GM12878 (cell line): ENCODE data around the gene SPHK1. TPM values are rescaled to one million over a fixed set of nuclear protein-coding genes. Genes with fewer than 3 reads are reported as not detected.

Experiments used
- ATAC-seq: fragments of 200-7000 bp; cut with Tn5 transposase; 3 replicates; pipeline ENCODE4 v1.9.1; 2020; ENCODE audit warnings: mild to moderate bottlenecking, moderate library complexity
- BruUV-seq: library from RNA; stranded (reverse); fragments of 400-500 nt; replicated peaks from 2 replicates; lab custom pipeline; 2021; lab: Mats Ljungman, UMichigan
- CTCF ChIA-PET: fragments of 300-600 bp; sonication (Branson Sonifier 250); formaldehyde crosslinking; extraction: SDS; loops from one replicate; lab custom pipeline; 2021; ENCODE audit warnings: inconsistent platforms; lab: Yijun Ruan, JAX
- POLR2A ChIA-PET: fragments of 350-600 bp; formaldehyde crosslinking; extraction: SDS; loops from one replicate; lab custom pipeline; 2021; ENCODE audit warnings: inconsistent platforms; lab: Charles Lee
- RAD21 ChIA-PET: fragments of 300-600 bp; sonication (Branson Sonifier 250); formaldehyde crosslinking; loops from one replicate; lab custom pipeline; 2023; ENCODE audit warnings: antibody characterized with exemption; ENCODE audit not compliant: unreplicated experiment; lab: Charles Lee
- SMC1A ChIA-PET: fragments of 300-600 bp; sonication (Branson Sonifier 250); formaldehyde crosslinking; loops from one replicate; lab custom pipeline; 2023; ENCODE audit not compliant: unreplicated experiment, uncharacterized antibody; lab: Charles Lee
- DNase-seq: peaks from one replicate; pipeline ENCODE4 v3.0.0-alpha.2; 2011; ENCODE audit warnings: low read depth, low spot score
- FAIRE-seq: peaks from 3 replicates; lab custom pipeline; 2011; peaks lifted over from hg19 to GRCh38; lab: Jason Lieb, UNC
- H2AFZ ChIP-seq: 2 replicates; pipeline ENCODE4 v1.6.0; 2011; ENCODE audit warnings: low read depth, low read length, control low read depth; ENCODE audit not compliant: control insufficient read depth
- H3K27ac ChIP-seq: 2 replicates; pipeline ENCODE4 v1.5.1; 2011; ENCODE audit warnings: control low read depth; ENCODE audit not compliant: control insufficient read depth, insufficient read depth
- H3K27me3 ChIP-seq, 2 experiments: replicated peaks in 1 of 2; 2 replicates each; pipeline versions ENCODE4 v1.6.0 to v1.6.1; 2011; ENCODE audit warnings: low read length in 1 of 2; ENCODE audit not compliant: control insufficient read depth in 2 of 2, insufficient read depth in 2 of 2
- H3K36me3 ChIP-seq, 2 experiments: 2 replicates each; pipeline ENCODE4 v1.5.1; 2011; ENCODE audit warnings: low read length in 1 of 2; ENCODE audit not compliant: control insufficient read depth in 2 of 2, insufficient read depth in 2 of 2
- H3K4me1 ChIP-seq: 2 replicates; pipeline ENCODE4 v1.6.1; 2011; ENCODE audit warnings: mild to moderate bottlenecking, low read length, moderate library complexity, mixed read lengths; ENCODE audit not compliant: control insufficient read depth, insufficient read depth
- H3K4me2 ChIP-seq: 2 replicates; pipeline ENCODE4 v1.6.0; 2011; ENCODE audit warnings: control low read depth; ENCODE audit not compliant: control insufficient read depth, insufficient read depth
- H3K4me3 ChIP-seq: fragments of 200-600 bp; sonication (generic); 2 replicates; pipeline ENCODE4 v1.5.1; 2016
- H3K79me2 ChIP-seq: 2 replicates; pipeline ENCODE4 v1.6.0; 2011; ENCODE audit warnings: low read length; ENCODE audit not compliant: control insufficient read depth, insufficient read depth
- H3K9ac ChIP-seq: 2 replicates; pipeline ENCODE4 v1.8.0; 2011; ENCODE audit warnings: low read length, control low read depth, mixed read lengths; ENCODE audit not compliant: control insufficient read depth, insufficient read depth
- H3K9me3 ChIP-seq: replicated peaks from 3 replicates; pipeline ENCODE4 v1.5.1; 2011; ENCODE audit warnings: mild to moderate bottlenecking, low read length; ENCODE audit not compliant: control insufficient read depth, insufficient read depth
- H4K20me1 ChIP-seq: 2 replicates; pipeline ENCODE4 v1.6.0; 2011; ENCODE audit not compliant: control insufficient read depth, insufficient read depth
- CHD4 ChIP-seq: fragments of 200-600 bp; sonication (generic); IDR thresholded peaks from 2 replicates; pipeline ENCODE4 v1.6.1; 2016; ENCODE audit warnings: mild to moderate bottlenecking
- EGR1 ChIP-seq, 2 experiments: IDR thresholded peaks; 1 replicate in 1 of 2; 2 replicates in 1 of 2; pipeline ENCODE4 v1.6.1; 2011 to 2012; ENCODE audit warnings: low read depth in 2 of 2, low read length in 2 of 2, borderline replicate concordance in 1 of 2, mild to moderate bottlenecking in 1 of 2, moderate library complexity in 1 of 2
- LARP7 ChIP-seq: fragments of 450-650 bp; IDR thresholded peaks from 2 replicates; pipeline ENCODE4 v1.6.1; 2017; ENCODE audit warnings: mild to moderate bottlenecking
- NFYB ChIP-seq: IDR thresholded peaks from 2 replicates; pipeline ENCODE4 v1.6.1; 2011; ENCODE audit warnings: low read depth, mild to moderate bottlenecking, low read length, improper control_type of control experiment, moderate library complexity; ENCODE audit not compliant: insufficient read depth
- NR2F1 ChIP-seq: fragments of 450-650 bp; conservative IDR thresholded peaks from 2 replicates; pipeline ENCODE4 v1.6.1; 2017; ENCODE audit warnings: mild to moderate bottlenecking
- RB1 ChIP-seq: fragments of 450-650 bp; formaldehyde crosslinking; IDR thresholded peaks from 2 replicates; pipeline ENCODE4 v1.6.1; 2017; ENCODE audit warnings: mild to moderate bottlenecking, borderline replicate concordance
- RFX5 ChIP-seq: IDR thresholded peaks from 2 replicates; pipeline ENCODE4 v1.6.1; 2011; ENCODE audit warnings: low read depth, low read length, improper control_type of control experiment
- ZSCAN29 ChIP-seq: fragments of 450-650 bp; IDR thresholded peaks from 2 replicates; pipeline ENCODE4 v1.6.1; 2017; ENCODE audit warnings: mild to moderate bottlenecking, moderate library complexity
- WGBS: methylation state at CpG from one replicate; pipeline ENCODE4 v1.1.6; 2016; ENCODE audit warnings: low lambda C conversion rate; ENCODE audit not compliant: insufficient replicate concordance, insufficient coverage; ENCODE audit errors: missing lambda C conversion rate; 5-methylcytosine and 5-hydroxymethylcytosine counted together
- in situ Hi-C: fragments of 300-500 bp; cut with MboI; formaldehyde crosslinking; loops from 9 replicates; pipeline ENCODE4 v1.14.3; 2018; ENCODE audit warnings: mixed read lengths
- intact Hi-C: fragments of 100-400 bp; cut with micrococcal nuclease; formaldehyde crosslinking; loops from one replicate; pipeline ENCODE4 v1.14.2; 2022; ENCODE audit not compliant: unreplicated experiment
- polyA plus RNA-seq, 11 experiments: library from polyadenylated mRNA; depleted of rRNA in 4 of 11; unstranded in 6 of 11; stranded (reverse) in 5 of 11; fragments of >200 nt; fragmentation: Nextera tagmentation in 4 of 11; fragmentation: Illumina TruSeq in 1 of 11; extraction: Ambion mirVana in 4 of 11; extraction: Trizol in 1 of 11; gene quantifications; 1 replicate in 1 of 11; 2 replicates in 10 of 11; pipeline versions ENCODE4 v1.2.1 to v1.2.3, GENCODE V29; 2011 to 2016; ENCODE audit warnings: inconsistent platforms in 2 of 11, missing spikeins in 2 of 11, low read depth in 1 of 11
- total RNA-seq, 4 experiments: library from RNA; depleted of rRNA in 3 of 4; stranded (reverse); fragments of >200 nt in 3 of 4; fragmentation: Illumina TruSeq in 1 of 4; extraction: Trizol in 1 of 4; gene quantifications; 2 replicates each; pipeline versions ENCODE4 v1.2.1 to v1.2.3, GENCODE V29; 2013 to 2021
- TF ChIP-seq, protein P1 (sequence below): fragments of 450-650 bp; IDR thresholded peaks from 2 replicates; pipeline ENCODE4 v1.6.1; 2016; ENCODE audit warnings: mild to moderate bottlenecking
- TF ChIP-seq, protein P2 (sequence below), 3 experiments: IDR thresholded peaks in 2 of 3; conservative IDR thresholded peaks in 1 of 3; 2 replicates each; pipeline ENCODE4 v1.5.1; 2011; ENCODE audit warnings: low read depth in 3 of 3, low read length in 3 of 3, mild to moderate bottlenecking in 3 of 3, control low read depth in 2 of 3, moderate library complexity in 2 of 3, inconsistent platforms in 1 of 3, mixed read lengths in 1 of 3; ENCODE audit not compliant: control insufficient read depth in 2 of 3, insufficient read depth in 1 of 3; ENCODE audit errors: extremely low read depth in 1 of 3
- TF ChIP-seq, protein P3 (sequence below): fragments of 450-650 bp; formaldehyde crosslinking; IDR thresholded peaks from 2 replicates; pipeline ENCODE4 v1.4.0; 2020; ENCODE audit warnings: mild to moderate bottlenecking, moderate library complexity
- TF ChIP-seq, protein P4 (sequence below): fragments of 450-650 bp; IDR thresholded peaks from 2 replicates; pipeline ENCODE4 v1.6.1; 2017; ENCODE audit warnings: mild to moderate bottlenecking

The SPHK1 gene
- total and polyA plus RNA-seq, 10 of the 15 experiments (the other 5 are each of a cell fraction or from before 2014, with no cell fraction given): 0.09 to 1.1 (median 0.36) TPM; not detected in 2

DNA sequence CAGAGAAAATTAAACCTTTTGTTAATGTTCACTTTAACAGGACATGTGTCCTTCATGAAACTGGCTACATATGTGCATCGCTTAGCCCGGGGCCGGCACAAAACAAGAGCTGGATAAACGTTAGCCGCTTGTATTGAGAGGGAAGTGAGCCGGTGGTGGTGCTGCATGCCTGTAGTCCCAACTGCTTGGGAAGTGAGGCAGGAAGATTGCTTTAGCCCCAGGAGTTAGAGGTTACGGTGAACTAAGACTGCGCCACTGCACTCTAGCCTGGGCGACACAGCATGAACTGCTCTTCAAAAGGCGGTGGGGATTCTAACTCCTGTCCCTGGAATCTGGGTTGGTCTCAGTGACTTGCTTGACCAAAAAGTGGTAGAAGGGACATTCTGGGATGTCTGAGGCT, 15.0 kb upstream of the SPHK1 start (continued):
- TF ChIP-seq, protein P1, sequence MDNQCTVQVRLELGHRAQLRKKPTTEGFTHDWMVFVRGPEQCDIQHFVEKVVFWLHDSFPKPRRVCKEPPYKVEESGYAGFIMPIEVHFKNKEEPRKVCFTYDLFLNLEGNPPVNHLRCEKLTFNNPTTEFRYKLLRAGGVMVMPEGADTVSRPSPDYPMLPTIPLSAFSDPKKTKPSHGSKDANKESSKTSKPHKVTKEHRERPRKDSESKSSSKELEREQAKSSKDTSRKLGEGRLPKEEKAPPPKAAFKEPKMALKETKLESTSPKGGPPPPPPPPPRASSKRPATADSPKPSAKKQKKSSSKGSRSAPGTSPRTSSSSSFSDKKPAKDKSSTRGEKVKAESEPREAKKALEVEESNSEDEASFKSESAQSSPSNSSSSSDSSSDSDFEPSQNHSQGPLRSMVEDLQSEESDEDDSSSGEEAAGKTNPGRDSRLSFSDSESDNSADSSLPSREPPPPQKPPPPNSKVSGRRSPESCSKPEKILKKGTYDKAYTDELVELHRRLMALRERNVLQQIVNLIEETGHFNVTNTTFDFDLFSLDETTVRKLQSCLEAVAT: no peak
- TF ChIP-seq CHD4 (no peak), RFX5 (no peak), ZSCAN29 (no peak)

DNA sequence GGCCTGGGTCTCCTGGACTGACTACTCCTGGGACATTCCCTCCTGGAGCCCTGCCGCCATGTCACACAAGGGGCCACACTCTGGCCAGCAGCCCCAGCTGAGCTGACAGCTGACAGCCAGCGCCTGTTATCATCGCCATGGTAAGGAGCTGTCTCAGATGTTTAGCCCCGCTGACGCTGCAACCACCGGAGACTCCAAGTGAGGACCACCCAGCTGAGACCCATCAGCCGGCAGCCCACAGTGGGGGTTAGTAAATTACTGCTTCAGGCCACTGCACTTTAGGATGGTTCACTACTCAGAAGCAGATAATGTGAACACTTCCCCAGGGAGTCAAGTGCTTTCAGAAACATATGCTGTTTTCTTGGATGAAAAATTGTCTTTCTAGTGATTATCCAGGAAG, 14.6 kb upstream of the SPHK1 start:
- ATAC-seq (no peak), DNase-seq (no peak), FAIRE-seq (no peak)
- Histone ChIP-seq H3K9ac (no peak overlapping the region), H3K9me3 (no peaks in the 10 kb centered on the region), H3K4me2 (no peak overlapping the region), H3K4me3 (no peak overlapping the region), H3K27ac (no peak overlapping the region), H4K20me1 (no peaks in the 10 kb centered on the region), H3K79me2 (no peaks in the 10 kb centered on the region), H2AFZ (no peak overlapping the region), H3K36me3 (no peaks in the 10 kb centered on the region), H3K27me3 (no peaks in the 10 kb centered on the region), H3K4me1 (no peaks in the 10 kb centered on the region)
- ChIA-PET RAD21 (interaction anchor here (0.6 to 1.0 kb wide), 2 partner anchors 28 to 139 kb away, joined by 4 read pairs; no protein-coding TSS in a partner anchor), CTCF (interaction anchor here (0.9 to 1.8 kb wide), 5 partner anchors 8 to 89 kb away, joined by 3 to 8 read pairs (median 5); partner anchors contain the start of gene PRPSAP1), POLR2A (interaction anchor here (0.6 kb wide), 1 partner anchor 60 kb away, joined by 3 read pairs; no protein-coding TSS in a partner anchor), SMC1A (interaction anchor here (0.6 to 1.3 kb wide), 5 partner anchors 15 to 1025 kb away, joined by 3 read pairs; partner anchors contain the start of genes PRPSAP1 and SPHK1)
- intact Hi-C loops: no loop called here
- 63% methylated on average over 7 of the region's 7 CpGs for WGBS
- in situ Hi-C loops: no loop called here
- no TSS peak for BruUV-seq
- TF ChIP-seq RB1 (no peak), NR2F1 (no peak), LARP7 (no peak), NFYB (no peak), EGR1 (IDR thresholded peaks at IDR 0.05; ENCODE audit: borderline replicate concordance in 1 of 2, low read depth in 2 of 2, low read length in 2 of 2) (no peak)
- TF ChIP-seq, protein P2, sequence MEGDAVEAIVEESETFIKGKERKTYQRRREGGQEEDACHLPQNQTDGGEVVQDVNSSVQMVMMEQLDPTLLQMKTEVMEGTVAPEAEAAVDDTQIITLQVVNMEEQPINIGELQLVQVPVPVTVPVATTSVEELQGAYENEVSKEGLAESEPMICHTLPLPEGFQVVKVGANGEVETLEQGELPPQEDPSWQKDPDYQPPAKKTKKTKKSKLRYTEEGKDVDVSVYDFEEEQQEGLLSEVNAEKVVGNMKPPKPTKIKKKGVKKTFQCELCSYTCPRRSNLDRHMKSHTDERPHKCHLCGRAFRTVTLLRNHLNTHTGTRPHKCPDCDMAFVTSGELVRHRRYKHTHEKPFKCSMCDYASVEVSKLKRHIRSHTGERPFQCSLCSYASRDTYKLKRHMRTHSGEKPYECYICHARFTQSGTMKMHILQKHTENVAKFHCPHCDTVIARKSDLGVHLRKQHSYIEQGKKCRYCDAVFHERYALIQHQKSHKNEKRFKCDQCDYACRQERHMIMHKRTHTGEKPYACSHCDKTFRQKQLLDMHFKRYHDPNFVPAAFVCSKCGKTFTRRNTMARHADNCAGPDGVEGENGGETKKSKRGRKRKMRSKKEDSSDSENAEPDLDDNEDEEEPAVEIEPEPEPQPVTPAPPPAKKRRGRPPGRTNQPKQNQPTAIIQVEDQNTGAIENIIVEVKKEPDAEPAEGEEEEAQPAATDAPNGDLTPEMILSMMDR (IDR thresholded peaks at IDR 0.05 in 2 of 3, conservative IDR thresholded peaks at IDR 0.05 in 1 of 3; ENCODE audit: control insufficient read depth in 2 of 3, extremely low read depth in 1 of 3, insufficient read depth in 1 of 3, low read depth in 3 of 3, low read length in 3 of 3): no peak
- TF ChIP-seq, protein P3, sequence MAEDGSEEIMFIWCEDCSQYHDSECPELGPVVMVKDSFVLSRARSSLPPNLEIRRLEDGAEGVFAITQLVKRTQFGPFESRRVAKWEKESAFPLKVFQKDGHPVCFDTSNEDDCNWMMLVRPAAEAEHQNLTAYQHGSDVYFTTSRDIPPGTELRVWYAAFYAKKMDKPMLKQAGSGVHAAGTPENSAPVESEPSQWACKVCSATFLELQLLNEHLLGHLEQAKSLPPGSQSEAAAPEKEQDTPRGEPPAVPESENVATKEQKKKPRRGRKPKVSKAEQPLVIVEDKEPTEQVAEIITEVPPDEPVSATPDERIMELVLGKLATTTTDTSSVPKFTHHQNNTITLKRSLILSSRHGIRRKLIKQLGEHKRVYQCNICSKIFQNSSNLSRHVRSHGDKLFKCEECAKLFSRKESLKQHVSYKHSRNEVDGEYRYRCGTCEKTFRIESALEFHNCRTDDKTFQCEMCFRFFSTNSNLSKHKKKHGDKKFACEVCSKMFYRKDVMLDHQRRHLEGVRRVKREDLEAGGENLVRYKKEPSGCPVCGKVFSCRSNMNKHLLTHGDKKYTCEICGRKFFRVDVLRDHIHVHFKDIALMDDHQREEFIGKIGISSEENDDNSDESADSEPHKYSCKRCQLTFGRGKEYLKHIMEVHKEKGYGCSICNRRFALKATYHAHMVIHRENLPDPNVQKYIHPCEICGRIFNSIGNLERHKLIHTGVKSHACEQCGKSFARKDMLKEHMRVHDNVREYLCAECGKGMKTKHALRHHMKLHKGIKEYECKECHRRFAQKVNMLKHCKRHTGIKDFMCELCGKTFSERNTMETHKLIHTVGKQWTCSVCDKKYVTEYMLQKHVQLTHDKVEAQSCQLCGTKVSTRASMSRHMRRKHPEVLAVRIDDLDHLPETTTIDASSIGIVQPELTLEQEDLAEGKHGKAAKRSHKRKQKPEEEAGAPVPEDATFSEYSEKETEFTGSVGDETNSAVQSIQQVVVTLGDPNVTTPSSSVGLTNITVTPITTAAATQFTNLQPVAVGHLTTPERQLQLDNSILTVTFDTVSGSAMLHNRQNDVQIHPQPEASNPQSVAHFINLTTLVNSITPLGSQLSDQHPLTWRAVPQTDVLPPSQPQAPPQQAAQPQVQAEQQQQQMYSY (CRISPR knock-in tag): no peak
- TF ChIP-seq, protein P4, sequence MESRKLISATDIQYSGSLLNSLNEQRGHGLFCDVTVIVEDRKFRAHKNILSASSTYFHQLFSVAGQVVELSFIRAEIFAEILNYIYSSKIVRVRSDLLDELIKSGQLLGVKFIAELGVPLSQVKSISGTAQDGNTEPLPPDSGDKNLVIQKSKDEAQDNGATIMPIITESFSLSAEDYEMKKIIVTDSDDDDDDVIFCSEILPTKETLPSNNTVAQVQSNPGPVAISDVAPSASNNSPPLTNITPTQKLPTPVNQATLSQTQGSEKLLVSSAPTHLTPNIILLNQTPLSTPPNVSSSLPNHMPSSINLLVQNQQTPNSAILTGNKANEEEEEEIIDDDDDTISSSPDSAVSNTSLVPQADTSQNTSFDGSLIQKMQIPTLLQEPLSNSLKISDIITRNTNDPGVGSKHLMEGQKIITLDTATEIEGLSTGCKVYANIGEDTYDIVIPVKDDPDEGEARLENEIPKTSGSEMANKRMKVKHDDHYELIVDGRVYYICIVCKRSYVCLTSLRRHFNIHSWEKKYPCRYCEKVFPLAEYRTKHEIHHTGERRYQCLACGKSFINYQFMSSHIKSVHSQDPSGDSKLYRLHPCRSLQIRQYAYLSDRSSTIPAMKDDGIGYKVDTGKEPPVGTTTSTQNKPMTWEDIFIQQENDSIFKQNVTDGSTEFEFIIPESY: no peak
